Epithelial cell of esophagus (primary cell): Measurements from ENCODE around the gene CCDC17.

Source experiments
- DNase-seq: peaks from one replicate; pipeline ENCODE4 v3.0.0; 2010; ENCODE audit warnings: low read depth
- H3K4me3 ChIP-seq: 2 replicates; pipeline ENCODE4 v1.5.1; 2011; ENCODE audit warnings: mild to moderate bottlenecking, low read length, control low read depth
- TF ChIP-seq, protein P1 (sequence below): IDR thresholded peaks from 2 replicates; pipeline ENCODE4 v1.5.1; 2011; ENCODE audit warnings: low read depth, mild to moderate bottlenecking, low read length, control low read depth, inconsistent platforms; ENCODE audit not compliant: insufficient read depth; ENCODE audit errors: missing control alignments

Gene CCDC17

GRCh38 chr1:45660336-45660735 is 36.5 kb upstream of the CCDC17 start:
- H3K4me3 ChIP-seq, result no peak overlapping the region
- DNase-seq, result no peak
- TF ChIP-seq, protein P1, sequence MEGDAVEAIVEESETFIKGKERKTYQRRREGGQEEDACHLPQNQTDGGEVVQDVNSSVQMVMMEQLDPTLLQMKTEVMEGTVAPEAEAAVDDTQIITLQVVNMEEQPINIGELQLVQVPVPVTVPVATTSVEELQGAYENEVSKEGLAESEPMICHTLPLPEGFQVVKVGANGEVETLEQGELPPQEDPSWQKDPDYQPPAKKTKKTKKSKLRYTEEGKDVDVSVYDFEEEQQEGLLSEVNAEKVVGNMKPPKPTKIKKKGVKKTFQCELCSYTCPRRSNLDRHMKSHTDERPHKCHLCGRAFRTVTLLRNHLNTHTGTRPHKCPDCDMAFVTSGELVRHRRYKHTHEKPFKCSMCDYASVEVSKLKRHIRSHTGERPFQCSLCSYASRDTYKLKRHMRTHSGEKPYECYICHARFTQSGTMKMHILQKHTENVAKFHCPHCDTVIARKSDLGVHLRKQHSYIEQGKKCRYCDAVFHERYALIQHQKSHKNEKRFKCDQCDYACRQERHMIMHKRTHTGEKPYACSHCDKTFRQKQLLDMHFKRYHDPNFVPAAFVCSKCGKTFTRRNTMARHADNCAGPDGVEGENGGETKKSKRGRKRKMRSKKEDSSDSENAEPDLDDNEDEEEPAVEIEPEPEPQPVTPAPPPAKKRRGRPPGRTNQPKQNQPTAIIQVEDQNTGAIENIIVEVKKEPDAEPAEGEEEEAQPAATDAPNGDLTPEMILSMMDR, result no peak

- no peak overlapping the region for H3K4me3 ChIP-seq
- no peak for DNase-seq
- TF ChIP-seq, protein P1, result no peak
Measured at GRCh38 chr1:45659222-45659621, 35.4 kb upstream of the CCDC17 start.

GRCh38 chr1:45658171-45658570 is 34.3 kb upstream of the CCDC17 start:
- no peak overlapping the region for H3K4me3 ChIP-seq
- TF ChIP-seq, protein P1, result no peak
- no peak for DNase-seq

GRCh38 chr1:45656573-45657226 is 32.8 kb upstream of the CCDC17 start:
- TF ChIP-seq, protein P1, result no peak
- DNase-seq, result no peak

GRCh38 chr1:45654540-45655280 is 30.9 kb upstream of the CCDC17 start:
- DNase-seq, result peak; percentile 64
- TF ChIP-seq, protein P1, result no peak
- H3K4me3 ChIP-seq, result no peak overlapping the region

More at GRCh38 chr1:45656573-45657226, 32.8 kb upstream of the CCDC17 start:
- H3K4me3 ChIP-seq, result no peak overlapping the region

DNA sequence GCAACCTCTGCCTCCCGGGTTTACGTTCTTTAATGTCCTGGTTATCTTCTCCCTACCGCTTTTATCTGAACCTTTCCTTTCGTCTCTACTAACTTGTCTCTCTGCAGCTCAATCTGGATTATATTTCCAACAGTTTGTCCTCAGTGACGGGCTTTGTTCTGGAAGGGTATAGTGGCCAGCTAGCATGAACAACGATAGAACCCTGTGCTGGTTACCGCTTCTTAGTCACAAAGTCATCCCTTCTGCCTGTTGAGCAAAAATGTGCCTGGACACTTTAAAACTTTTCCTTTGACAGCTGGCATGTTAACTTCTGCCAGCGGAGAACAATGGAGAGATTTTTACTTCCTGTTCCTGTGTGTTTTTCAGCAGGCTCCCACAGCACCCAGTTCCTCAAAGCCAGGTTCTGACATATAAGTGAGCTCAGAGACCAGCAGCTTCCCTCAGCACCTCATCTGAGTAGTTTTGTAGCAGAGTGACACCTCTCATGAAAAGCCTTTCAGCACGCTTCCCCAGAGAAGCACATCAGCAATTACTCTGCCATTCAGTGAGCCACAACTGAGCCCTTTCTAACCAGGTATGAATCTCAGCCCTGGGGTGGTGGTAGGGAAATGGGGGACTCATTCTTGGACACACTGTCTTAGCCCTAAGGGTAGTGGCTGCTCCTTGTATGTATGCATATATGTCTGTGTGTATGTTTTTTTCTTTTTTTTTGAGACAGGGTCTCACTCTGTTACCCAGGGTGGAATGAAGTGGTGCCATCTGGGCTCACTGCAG is 23.6 kb upstream of the CCDC17 start:
- TF ChIP-seq, protein P1, result no peak
- H3K4me3 ChIP-seq, result no peak overlapping the region
- DNase-seq, result no peak
